EL (cell line): Measurements from ENCODE around the gene EXTL1.
"Not testable (repeated sequence)": the region's sequence is repeated elsewhere in the genome, so short reads cannot be mapped to it uniquely, and the experiment has no call there.

Experiments
- DNase-seq: peaks from one replicate; pipeline ENCODE4 v3.0.0-alpha.2; 2016

The EXTL1 gene

DNA sequence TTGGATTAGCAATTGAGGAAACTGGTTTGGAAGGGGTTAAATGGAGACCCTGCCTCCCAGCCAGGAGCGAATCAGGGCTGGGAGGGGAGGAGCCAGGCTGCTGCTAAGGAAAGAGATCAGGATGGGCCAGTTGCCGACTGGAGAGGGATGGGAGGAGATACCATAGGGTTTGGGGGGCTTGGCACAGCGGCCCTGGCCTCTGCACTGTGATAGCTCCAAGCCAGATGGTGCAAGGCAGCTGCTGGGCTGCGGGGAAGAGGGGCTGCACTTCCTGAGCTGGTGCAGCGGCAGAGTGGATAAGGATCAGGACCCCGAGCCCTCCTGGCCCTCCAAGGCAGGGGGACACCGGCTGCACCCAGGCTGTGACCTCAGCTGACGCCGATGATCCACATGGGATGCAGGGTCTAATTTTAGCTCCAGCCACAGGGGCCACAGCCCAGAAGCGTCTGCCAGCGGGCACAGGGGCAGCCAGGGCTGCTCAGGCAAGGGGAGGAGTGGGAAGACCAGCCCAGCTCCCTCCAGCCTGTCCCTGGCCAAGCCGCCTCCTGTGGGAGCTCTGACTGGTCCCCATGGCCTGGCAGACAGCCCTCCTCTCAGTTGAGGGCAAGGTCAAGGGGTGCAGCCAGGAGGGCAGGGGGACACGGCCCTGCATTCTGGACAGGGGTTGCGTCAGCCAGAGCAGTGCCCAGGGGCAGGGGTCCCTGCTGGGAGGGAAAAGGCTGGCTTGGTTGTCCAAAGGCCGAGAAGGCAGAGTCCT lies at the start of gene EXTL1:
TSS of gene EXTL1 (plus strand) at position 129 of the 757 bp plus-strand sequence. CDS start 872 bp downstream, outside the sequence.
- peak; percentile 50 for DNase-seq

DNA sequence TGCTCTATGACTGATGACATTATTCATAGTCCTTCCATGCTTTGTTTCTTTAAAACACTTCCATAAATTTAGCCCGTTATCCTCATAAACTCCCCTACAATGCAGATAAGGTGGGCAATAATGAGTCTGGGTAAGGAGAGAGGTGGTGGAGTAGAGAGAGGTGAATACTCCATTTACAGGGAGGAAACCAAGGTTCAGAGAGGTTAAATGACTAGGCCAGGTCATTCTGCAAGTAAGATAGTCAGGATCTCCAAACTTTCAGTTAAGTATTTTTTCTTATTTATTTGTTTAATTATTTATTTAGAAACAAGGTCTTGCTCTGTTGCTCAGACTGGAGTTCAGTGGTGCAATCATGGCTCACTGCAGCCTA lies 49.8 kb upstream of the EXTL1 start:
- no peak for DNase-seq

- DNase-seq, result peak; percentile 27
Measured at GRCh38 chr1:25973610-25974321, 47.8 kb upstream of the EXTL1 start.

DNA sequence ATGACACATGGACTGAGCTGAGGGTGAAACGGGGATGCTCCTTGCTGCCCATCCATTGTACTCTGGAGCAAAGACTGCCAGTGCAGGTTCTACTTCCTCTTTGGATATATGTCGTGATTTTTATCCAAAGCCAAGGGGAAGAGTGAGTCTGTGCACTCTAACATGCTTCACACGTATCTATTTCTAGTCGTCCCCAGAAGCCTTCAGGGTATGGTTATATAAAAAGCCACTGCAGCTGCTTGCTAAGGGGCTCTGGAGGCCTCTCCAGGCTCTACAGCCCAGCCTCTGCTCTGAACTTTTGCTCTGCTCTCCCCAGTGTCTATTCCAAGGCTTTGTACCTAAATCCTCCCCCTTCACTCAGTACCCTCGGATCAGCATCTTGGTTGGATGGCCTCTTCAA lies 43.8 kb upstream of the EXTL1 start:
- no peak for DNase-seq

GRCh38 chr1:25978403-25978802 lies 43.2 kb upstream of the EXTL1 start:
- DNase-seq, result no peak

DNA sequence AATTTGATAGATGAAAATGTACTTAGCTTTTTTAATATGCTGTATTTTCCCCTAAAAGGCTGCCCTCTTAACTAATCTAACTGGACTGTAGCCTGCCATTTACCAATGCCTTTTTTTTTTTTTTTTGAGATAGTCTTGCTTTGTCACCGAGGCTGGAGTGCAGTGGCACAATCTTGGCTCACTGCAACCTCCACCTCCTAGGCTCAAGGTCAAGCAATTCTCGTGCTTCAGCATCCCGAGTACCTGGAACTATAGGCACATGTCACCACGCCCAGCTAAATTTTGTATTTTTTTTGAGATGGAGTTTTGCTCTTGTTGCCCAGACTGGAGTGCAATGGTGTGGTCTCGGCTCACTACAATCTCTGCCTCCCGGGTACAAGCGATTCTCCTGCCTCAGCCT lies 42.4 kb upstream of the EXTL1 start:
- DNase-seq, result no peak

- DNase-seq, result no peak
Measured at GRCh38 chr1:25985171-25985570, 36.4 kb upstream of the EXTL1 start.

GRCh38 chr1:25985670-25986069 lies 35.9 kb upstream of the EXTL1 start:
- no peak for DNase-seq

- DNase-seq, result not testable (repeated sequence)
Measured at GRCh38 chr1:25986773-25987172, 34.8 kb upstream of the EXTL1 start.

GRCh38 chr1:25987951-25988350 lies 33.6 kb upstream of the EXTL1 start:
- no peak for DNase-seq

- no peak for DNase-seq
Measured at GRCh38 chr1:25989440-25990234, 31.9 kb upstream of the EXTL1 start.

DNA sequence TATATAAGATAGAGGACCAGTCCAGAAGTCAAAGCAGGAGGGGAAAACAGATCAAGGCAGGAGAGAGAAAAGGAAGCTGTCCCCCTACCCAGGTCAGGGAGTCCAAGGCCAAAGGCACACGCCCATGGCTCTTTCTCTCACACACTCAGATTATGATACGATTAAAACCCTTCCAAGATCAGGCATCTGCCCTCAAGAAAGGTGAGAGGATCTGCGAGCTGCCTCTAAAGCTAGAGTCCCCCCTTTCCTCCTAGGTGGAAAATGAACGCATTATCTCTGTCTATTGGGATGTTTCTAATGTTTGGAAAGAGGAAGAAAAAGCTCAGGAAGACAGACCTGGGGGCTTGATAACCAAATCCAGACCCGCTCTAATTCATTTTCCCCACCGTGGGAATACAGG lies 31.3 kb upstream of the EXTL1 start:
- no peak for DNase-seq

DNA sequence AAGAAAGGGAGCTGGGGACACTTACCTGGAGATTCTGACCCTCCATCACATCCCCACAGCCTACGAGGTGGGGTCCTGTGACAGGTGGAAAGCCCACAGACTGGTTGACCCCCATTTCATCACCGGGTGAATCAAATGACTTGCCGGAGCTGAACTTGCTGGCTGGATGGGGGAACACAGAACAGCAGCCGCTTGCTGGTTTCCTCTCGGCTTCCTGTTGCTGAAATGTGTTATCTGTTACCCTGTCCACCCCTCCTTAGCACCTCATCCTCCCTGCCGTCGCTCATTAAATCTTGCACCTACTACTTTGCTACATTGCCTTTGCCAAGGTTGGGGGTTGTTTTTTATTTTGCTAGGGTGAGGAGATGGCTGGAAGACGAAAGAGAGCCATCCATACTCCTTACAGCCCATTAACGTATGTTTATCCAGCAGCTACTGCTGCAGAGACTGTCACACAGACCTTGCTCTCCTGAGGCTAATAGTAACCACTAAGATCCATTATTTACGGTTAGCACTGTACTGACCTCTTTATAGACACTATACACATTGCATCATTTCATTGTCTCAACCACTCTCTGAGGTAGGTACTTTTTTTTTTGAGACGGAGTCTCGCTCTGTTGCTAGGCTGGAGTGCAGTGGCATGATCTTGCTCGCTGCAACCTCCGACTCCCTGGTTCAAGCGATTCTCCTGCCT lies 30.7 kb upstream of the EXTL1 start:
- DNase-seq, result no peak

DNA sequence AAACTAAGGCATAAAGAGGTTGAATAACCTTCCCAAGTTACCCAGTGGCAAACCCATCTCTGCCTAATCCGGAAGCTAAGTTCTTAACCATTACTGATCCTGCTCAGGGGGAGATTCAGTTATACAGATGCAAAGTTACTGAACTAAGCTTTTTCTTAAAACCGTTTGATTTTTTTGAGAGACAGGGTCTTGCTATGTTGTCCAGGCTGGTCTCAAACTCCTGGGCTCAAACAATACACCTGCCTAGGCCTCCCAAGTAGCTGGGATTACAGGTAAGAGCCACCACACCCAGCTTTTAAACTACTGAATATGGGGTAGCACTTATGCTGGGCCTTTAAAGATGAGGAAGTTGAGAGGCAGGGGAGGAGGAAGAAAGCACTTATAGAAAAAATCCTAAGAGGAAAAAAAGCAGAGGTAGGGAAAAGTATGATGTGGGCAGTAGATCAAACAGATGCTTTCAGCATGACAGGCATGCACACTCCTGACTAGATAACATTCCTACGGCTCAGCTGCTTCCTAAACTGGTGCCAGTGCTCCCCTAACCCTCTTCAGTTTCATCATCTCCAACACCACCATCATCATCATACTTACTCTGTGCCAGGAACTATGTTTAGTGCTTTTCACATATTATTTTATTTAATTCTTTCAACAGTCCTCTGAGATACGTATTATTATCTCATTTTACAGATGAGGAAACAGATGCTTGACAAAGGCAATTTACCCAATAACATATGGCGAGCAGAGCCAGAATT lies 29.5 kb upstream of the EXTL1 start:
- DNase-seq, result peak; percentile 57

DNA sequence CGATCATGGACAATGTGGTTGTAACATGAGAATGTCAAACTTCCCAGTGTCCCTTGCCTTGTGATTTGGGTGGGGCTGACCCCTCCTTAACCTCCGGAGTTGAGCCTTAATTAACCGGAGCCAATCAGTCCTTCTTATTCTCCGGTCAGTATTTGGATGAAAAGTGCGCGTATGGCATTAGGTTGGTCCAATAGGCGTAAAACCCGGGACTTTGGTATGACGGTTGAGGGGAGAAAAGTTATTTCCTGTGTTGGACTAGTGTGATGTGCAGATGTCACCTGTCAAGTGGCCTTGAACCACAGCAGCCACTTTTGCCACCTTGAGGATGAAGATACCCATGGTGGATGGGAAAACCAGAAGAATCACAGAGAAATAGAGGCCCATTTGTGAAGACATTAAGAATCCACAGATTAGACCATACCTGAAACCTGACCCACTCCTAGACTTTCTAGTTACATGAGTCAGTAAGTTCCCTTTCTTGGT lies 28.8 kb upstream of the EXTL1 start:
- no peak for DNase-seq

GRCh38 chr1:25993197-25993951 lies 28.2 kb upstream of the EXTL1 start:
- no peak for DNase-seq

GRCh38 chr1:25994402-25995150 lies 27.0 kb upstream of the EXTL1 start:
- no peak for DNase-seq

DNA sequence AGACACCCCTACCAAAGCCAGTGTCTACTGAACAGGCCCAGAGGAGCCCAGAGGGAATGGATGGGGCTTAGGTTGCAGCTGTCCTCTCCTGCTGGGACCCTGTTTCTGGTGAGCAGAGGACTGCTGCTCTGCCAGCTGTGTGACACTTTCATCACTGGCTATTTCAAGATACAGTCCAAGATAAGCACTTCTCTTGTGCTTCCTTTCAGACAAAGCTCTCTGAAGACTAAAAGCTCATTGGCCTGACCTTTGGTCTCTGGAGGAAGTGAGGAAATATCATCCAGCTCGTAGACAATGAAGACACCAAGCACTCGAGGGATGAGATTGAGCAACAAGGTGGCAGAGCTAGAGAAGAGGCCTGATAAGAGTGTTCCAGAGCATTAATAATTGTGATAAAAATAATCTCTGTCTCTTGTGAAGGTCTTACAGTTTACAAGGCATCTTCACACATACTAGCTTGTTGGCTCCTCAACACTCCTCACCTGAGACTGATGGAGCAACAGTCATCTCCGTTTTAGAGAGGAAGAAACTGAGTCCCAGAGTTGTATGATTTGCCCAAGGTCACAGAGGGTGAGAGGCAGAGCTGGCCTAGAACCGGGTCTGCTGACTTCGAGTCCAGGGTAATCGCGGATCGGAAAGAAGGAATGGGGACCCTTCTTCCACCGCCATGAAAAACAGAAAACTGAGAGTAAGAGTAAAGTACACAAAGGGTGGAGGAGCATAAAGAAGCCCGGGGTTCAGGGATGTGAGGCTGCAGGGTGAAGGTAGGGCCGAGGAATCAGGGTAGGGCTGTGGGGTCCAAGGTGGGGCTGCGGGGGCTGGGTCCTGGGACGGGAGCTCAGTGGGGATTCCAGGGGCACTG lies 24.4 kb upstream of the EXTL1 start:
- DNase-seq, result peak; percentile 69
